ENCODE data around the gene SMARCA2.
"Not testable (repeated sequence)": the region's sequence is repeated elsewhere in the genome, so short reads cannot be mapped to it uniquely, and the experiment has no call there.

Gene SMARCA2

GRCh38 chr9:2146700-2147099 is 131.6 kb downstream of the SMARCA2 start:
- not testable (repeated sequence) for H3K9me3 ChIP-seq (ENCODE audit: control insufficient read depth, low read length); H3K27ac ChIP-seq (ENCODE audit: low read depth, low read length, severe bottlenecking); H3K36me3 ChIP-seq (ENCODE audit: control insufficient read depth, insufficient read depth, low read length); H3K4me3 ChIP-seq (ENCODE audit: extremely low read depth, insufficient read depth, low read length, poor library complexity, severe bottlenecking); H3K4me1 ChIP-seq (ENCODE audit: control insufficient read depth, insufficient read depth, low read length, poor library complexity, severe bottlenecking)

- no peak overlapping the region for H3K4me3 ChIP-seq (ENCODE audit: extremely low read depth, insufficient read depth, low read length, poor library complexity, severe bottlenecking)
- H3K27ac ChIP-seq (ENCODE audit: low read depth, low read length, severe bottlenecking) = no peak overlapping the region
- no peaks in the 10 kb centered on the region for H3K4me1 ChIP-seq (ENCODE audit: control insufficient read depth, insufficient read depth, low read length, poor library complexity, severe bottlenecking)
- H3K9me3 ChIP-seq (ENCODE audit: control insufficient read depth, low read length) = no peaks in the 10 kb centered on the region
- WGBS, 2 experiments (ENCODE audit: insufficient coverage in 2 of 2) = 95 to 100% methylated on average over 1 to 5 of the region's 5 CpGs
- no peaks in the 10 kb centered on the region for H3K36me3 ChIP-seq (ENCODE audit: control insufficient read depth, insufficient read depth, low read length)
Observed at GRCh38 chr9:2150338-2150737, 135.2 kb downstream of the SMARCA2 start.

- Histone ChIP-seq H3K36me3 (ENCODE audit: control insufficient read depth, insufficient read depth, low read length) (no peaks in the 10 kb centered on the region), H3K27ac (ENCODE audit: low read depth, low read length, severe bottlenecking) (no peak overlapping the region), H3K4me3 (ENCODE audit: extremely low read depth, insufficient read depth, low read length, poor library complexity, severe bottlenecking) (no peak overlapping the region), H3K4me1 (ENCODE audit: control insufficient read depth, insufficient read depth, low read length, poor library complexity, severe bottlenecking) (no peaks in the 10 kb centered on the region), H3K9me3 (ENCODE audit: control insufficient read depth, low read length) (no peaks in the 10 kb centered on the region)
- 79 to 93% methylated on average over 4 to 6 of the region's 6 CpGs for WGBS, 2 experiments (ENCODE audit: insufficient coverage in 2 of 2)
Observed at GRCh38 chr9:2151171-2151570, 136.0 kb downstream of the SMARCA2 start.

- Histone ChIP-seq H3K9me3 (ENCODE audit: control insufficient read depth, low read length) (no peaks in the 10 kb centered on the region), H3K4me1 (ENCODE audit: control insufficient read depth, insufficient read depth, low read length, poor library complexity, severe bottlenecking) (no peaks in the 10 kb centered on the region), H3K36me3 (ENCODE audit: control insufficient read depth, insufficient read depth, low read length) (no peaks in the 10 kb centered on the region), H3K4me3 (ENCODE audit: extremely low read depth, insufficient read depth, low read length, poor library complexity, severe bottlenecking) (no peak overlapping the region), H3K27ac (ENCODE audit: low read depth, low read length, severe bottlenecking) (no peak overlapping the region)
- WGBS, 2 experiments (ENCODE audit: insufficient coverage in 2 of 2) = 79 to 90% methylated on average over 8 of the region's 10 CpGs
Observed at GRCh38 chr9:2152966-2153629, 138.0 kb downstream of the SMARCA2 start.

GRCh38 chr9:2153630-2154217 is 138.6 kb downstream of the SMARCA2 start:
- H3K36me3 ChIP-seq (ENCODE audit: control insufficient read depth, insufficient read depth, low read length) = no peaks in the 10 kb centered on the region
- peaks cover 4% of the 10 kb centered on the region for H3K4me1 ChIP-seq (ENCODE audit: control insufficient read depth, insufficient read depth, low read length, poor library complexity, severe bottlenecking)
- H3K4me3 ChIP-seq (ENCODE audit: extremely low read depth, insufficient read depth, low read length, poor library complexity, severe bottlenecking) = no peak overlapping the region
- no peak overlapping the region for H3K27ac ChIP-seq (ENCODE audit: low read depth, low read length, severe bottlenecking)
- no peaks in the 10 kb centered on the region for H3K9me3 ChIP-seq (ENCODE audit: control insufficient read depth, low read length)
- 88% methylated on average over 1 of the region's 2 CpGs for WGBS, 2 experiments (ENCODE audit: insufficient coverage in 2 of 2)

GRCh38 chr9:2154731-2155130 is 139.6 kb downstream of the SMARCA2 start:
- 89 to 95% methylated on average over 2 to 3 of the region's 3 CpGs for WGBS, 2 experiments (ENCODE audit: insufficient coverage in 2 of 2)
- Histone ChIP-seq H3K27ac (ENCODE audit: low read depth, low read length, severe bottlenecking) (no peak overlapping the region), H3K4me3 (ENCODE audit: extremely low read depth, insufficient read depth, low read length, poor library complexity, severe bottlenecking) (no peak overlapping the region), H3K4me1 (ENCODE audit: control insufficient read depth, insufficient read depth, low read length, poor library complexity, severe bottlenecking) (peaks cover 6% of the 10 kb centered on the region), H3K36me3 (ENCODE audit: control insufficient read depth, insufficient read depth, low read length) (no peaks in the 10 kb centered on the region), H3K9me3 (ENCODE audit: control insufficient read depth, low read length) (no peaks in the 10 kb centered on the region)

GRCh38 chr9:2155966-2156365 is 140.8 kb downstream of the SMARCA2 start:
- Histone ChIP-seq H3K4me1 (ENCODE audit: control insufficient read depth, insufficient read depth, low read length, poor library complexity, severe bottlenecking) (peaks cover 6% of the 10 kb centered on the region), H3K9me3 (ENCODE audit: control insufficient read depth, low read length) (no peaks in the 10 kb centered on the region), H3K4me3 (ENCODE audit: extremely low read depth, insufficient read depth, low read length, poor library complexity, severe bottlenecking) (no peak overlapping the region), H3K36me3 (ENCODE audit: control insufficient read depth, insufficient read depth, low read length) (no peaks in the 10 kb centered on the region), H3K27ac (ENCODE audit: low read depth, low read length, severe bottlenecking) (no peak overlapping the region)
- WGBS, 2 experiments (ENCODE audit: insufficient coverage in 2 of 2) = 73 to 86% methylated on average over 4 of the region's 5 CpGs

GRCh38 chr9:2157277-2158110 is 142.3 kb downstream of the SMARCA2 start:
- WGBS, 2 experiments (ENCODE audit: insufficient coverage in 2 of 2) = 56 to 70% methylated on average over 12 to 16 of the region's 20 CpGs
- Histone ChIP-seq H3K36me3 (ENCODE audit: control insufficient read depth, insufficient read depth, low read length) (no peaks in the 10 kb centered on the region), H3K4me3 (ENCODE audit: extremely low read depth, insufficient read depth, low read length, poor library complexity, severe bottlenecking) (no peak overlapping the region), H3K27ac (ENCODE audit: low read depth, low read length, severe bottlenecking) (no peak overlapping the region), H3K9me3 (ENCODE audit: control insufficient read depth, low read length) (no peaks in the 10 kb centered on the region), H3K4me1 (ENCODE audit: control insufficient read depth, insufficient read depth, low read length, poor library complexity, severe bottlenecking) (peaks cover 6% of the 10 kb centered on the region)

- H3K27ac ChIP-seq (ENCODE audit: low read depth, low read length, severe bottlenecking) = peak overlapping the region; percentile 60
- H3K4me3 ChIP-seq (ENCODE audit: extremely low read depth, insufficient read depth, low read length, poor library complexity, severe bottlenecking) = peak overlapping the region; percentile 21
- no peaks in the 10 kb centered on the region for H3K36me3 ChIP-seq (ENCODE audit: control insufficient read depth, insufficient read depth, low read length)
- 12 to 30% methylated on average over 5 to 9 of the region's 13 CpGs for WGBS, 2 experiments (ENCODE audit: insufficient coverage in 2 of 2)
- H3K9me3 ChIP-seq (ENCODE audit: control insufficient read depth, low read length) = no peaks in the 10 kb centered on the region
- peaks cover 6% of the 10 kb centered on the region for H3K4me1 ChIP-seq (ENCODE audit: control insufficient read depth, insufficient read depth, low read length, poor library complexity, severe bottlenecking)
Observed at GRCh38 chr9:2158111-2158610, 143.0 kb downstream of the SMARCA2 start.

GRCh38 chr9:2158766-2159430 is 143.8 kb downstream of the SMARCA2 start:
- no CpG with 5 or more reads among the region's 4 CpGs for WGBS, 2 experiments (ENCODE audit: insufficient coverage in 2 of 2)
- peak overlapping the region; percentile 21 for H3K4me3 ChIP-seq (ENCODE audit: extremely low read depth, insufficient read depth, low read length, poor library complexity, severe bottlenecking)
- no peaks in the 10 kb centered on the region for H3K36me3 ChIP-seq (ENCODE audit: control insufficient read depth, insufficient read depth, low read length)
- H3K9me3 ChIP-seq (ENCODE audit: control insufficient read depth, low read length) = no peaks in the 10 kb centered on the region
- peaks cover 6% of the 10 kb centered on the region for H3K4me1 ChIP-seq (ENCODE audit: control insufficient read depth, insufficient read depth, low read length, poor library complexity, severe bottlenecking)
- H3K27ac ChIP-seq (ENCODE audit: low read depth, low read length, severe bottlenecking) = no peak overlapping the region

Measured in mesodermal cell (in vitro differentiated cells).